ENCODE data around the gene NT5C1B. TPM values are rescaled to one million over a fixed set of nuclear protein-coding genes. Genes with fewer than 3 reads are reported as not detected.
A peak's percentile ranks its signal among the peaks of the same experiment; 100 is the strongest.

Gene NT5C1B
- total RNA-seq, 1 experiment from 2014 or later, result not detected

DNA sequence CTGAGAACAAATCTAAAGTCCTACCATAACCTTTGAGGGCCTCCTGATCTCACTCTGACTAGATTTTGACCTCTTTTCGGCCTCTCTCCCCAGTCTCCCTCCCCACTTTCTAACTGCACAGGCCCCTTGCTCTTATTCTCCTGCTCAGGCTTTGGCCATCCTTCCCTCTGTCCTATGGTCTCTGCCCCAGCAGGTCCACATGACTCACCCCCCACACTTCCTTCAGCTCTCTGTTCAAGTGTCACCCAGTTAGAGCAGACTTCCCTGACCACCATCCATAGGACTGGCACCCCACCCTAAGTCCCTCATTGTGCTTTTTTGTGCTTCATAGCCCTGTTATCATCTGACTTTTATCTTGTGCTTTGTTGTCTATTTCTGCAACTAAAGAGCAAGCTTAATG is 41.2 kb upstream of the NT5C1B start:
- ChIA-PET POLR2A (no interaction called here), CTCF (interaction anchor here (0.5 to 0.7 kb wide), 2 partner anchors 11 to 106 kb away, joined by 3 read pairs; no protein-coding TSS in a partner anchor)
- TF ChIP-seq, protein P1, sequence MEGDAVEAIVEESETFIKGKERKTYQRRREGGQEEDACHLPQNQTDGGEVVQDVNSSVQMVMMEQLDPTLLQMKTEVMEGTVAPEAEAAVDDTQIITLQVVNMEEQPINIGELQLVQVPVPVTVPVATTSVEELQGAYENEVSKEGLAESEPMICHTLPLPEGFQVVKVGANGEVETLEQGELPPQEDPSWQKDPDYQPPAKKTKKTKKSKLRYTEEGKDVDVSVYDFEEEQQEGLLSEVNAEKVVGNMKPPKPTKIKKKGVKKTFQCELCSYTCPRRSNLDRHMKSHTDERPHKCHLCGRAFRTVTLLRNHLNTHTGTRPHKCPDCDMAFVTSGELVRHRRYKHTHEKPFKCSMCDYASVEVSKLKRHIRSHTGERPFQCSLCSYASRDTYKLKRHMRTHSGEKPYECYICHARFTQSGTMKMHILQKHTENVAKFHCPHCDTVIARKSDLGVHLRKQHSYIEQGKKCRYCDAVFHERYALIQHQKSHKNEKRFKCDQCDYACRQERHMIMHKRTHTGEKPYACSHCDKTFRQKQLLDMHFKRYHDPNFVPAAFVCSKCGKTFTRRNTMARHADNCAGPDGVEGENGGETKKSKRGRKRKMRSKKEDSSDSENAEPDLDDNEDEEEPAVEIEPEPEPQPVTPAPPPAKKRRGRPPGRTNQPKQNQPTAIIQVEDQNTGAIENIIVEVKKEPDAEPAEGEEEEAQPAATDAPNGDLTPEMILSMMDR (IDR thresholded peaks at IDR 0.05; ENCODE audit: unreplicated experiment), result no peak
- Mint-ChIP-seq H3K36me3 (ENCODE audit: insufficient read depth, unreplicated experiment) (no peaks in the 10 kb centered on the region), H3K9me3 (ENCODE audit: unreplicated experiment) (peaks cover 10% of the 10 kb centered on the region), H3K27me3 (ENCODE audit: insufficient read depth, unreplicated experiment) (no peaks in the 10 kb centered on the region), H3K4me1 (ENCODE audit: insufficient read depth, unreplicated experiment) (peaks cover 21% of the 10 kb centered on the region), H3K27ac (ENCODE audit: low read depth, unreplicated experiment) (peak overlapping the region; percentile 24), H3K4me3 (ENCODE audit: unreplicated experiment) (no peak overlapping the region)
- no TSS peak for BruUV-seq (replicated peaks)
- no peak for DNase-seq (ENCODE audit: unreplicated experiment)
- intact Hi-C loops (cut with micrococcal nuclease), result no loop called here

- POLR2A ChIA-PET, result no interaction called here
- DNase-seq (ENCODE audit: unreplicated experiment), result peak; percentile 29
Observed at GRCh38 chr2:18630101-18630500, 40.7 kb upstream of the NT5C1B start.

GRCh38 chr2:18626958-18627650 is 37.7 kb upstream of the NT5C1B start:
- CTCF ChIA-PET, result interaction anchor here (1.0 kb wide), 1 partner anchor 9 kb away, joined by 3 read pairs; no protein-coding TSS in a partner anchor

More at GRCh38 chr2:18630101-18630500, 40.7 kb upstream of the NT5C1B start:
- Mint-ChIP-seq H3K27me3 (ENCODE audit: insufficient read depth, unreplicated experiment) (no peaks in the 10 kb centered on the region), H3K36me3 (ENCODE audit: insufficient read depth, unreplicated experiment) (no peaks in the 10 kb centered on the region), H3K27ac (ENCODE audit: low read depth, unreplicated experiment) (peak overlapping the region; percentile 24), H3K4me1 (ENCODE audit: insufficient read depth, unreplicated experiment) (peaks cover 21% of the 10 kb centered on the region), H3K4me3 (ENCODE audit: unreplicated experiment) (no peak overlapping the region), H3K9me3 (ENCODE audit: unreplicated experiment) (peaks cover 10% of the 10 kb centered on the region)
- BruUV-seq (replicated peaks), result no TSS peak
- CTCF ChIA-PET, result interaction anchor here (0.5 kb wide), 1 partner anchor 106 kb away, joined by 3 read pairs; no protein-coding TSS in a partner anchor
- intact Hi-C loops (cut with micrococcal nuclease), result no loop called here
- TF ChIP-seq, protein P1 (IDR thresholded peaks at IDR 0.05; ENCODE audit: unreplicated experiment), result no peak

DNA sequence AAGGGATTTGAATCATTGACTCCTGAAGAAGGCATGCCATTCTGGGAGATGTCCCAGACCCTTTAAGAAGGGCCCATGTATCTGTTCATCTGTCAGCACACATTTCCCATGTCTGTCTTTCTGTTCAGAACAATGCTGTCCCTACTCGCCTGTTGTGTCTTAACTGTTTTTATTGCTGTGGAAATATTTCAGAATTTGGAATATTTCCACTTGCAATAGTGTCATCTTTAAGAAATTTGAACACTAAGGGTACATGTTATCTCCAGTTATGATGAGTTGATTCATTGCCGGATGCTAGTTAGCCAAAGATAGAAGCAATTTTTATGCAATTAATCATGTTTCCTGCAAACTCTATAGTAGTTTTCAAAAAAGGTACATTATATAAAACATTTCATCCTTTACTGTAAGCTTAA is 36.9 kb upstream of the NT5C1B start:
- Mint-ChIP-seq H3K27me3 (ENCODE audit: insufficient read depth, unreplicated experiment) (no peaks in the 10 kb centered on the region), H3K4me1 (ENCODE audit: insufficient read depth, unreplicated experiment) (peaks cover 26% of the 10 kb centered on the region), H3K36me3 (ENCODE audit: insufficient read depth, unreplicated experiment) (no peaks in the 10 kb centered on the region), H3K27ac (ENCODE audit: low read depth, unreplicated experiment) (peak overlapping the region; percentile 22), H3K4me3 (ENCODE audit: unreplicated experiment) (no peak overlapping the region), H3K9me3 (ENCODE audit: unreplicated experiment) (no peaks in the 10 kb centered on the region)
- peak; percentile 47 for DNase-seq (ENCODE audit: unreplicated experiment)
- ChIA-PET POLR2A (no interaction called here), CTCF (interaction anchor here (1.1 kb wide), 1 partner anchor 91 kb away, joined by 3 read pairs; no protein-coding TSS in a partner anchor)
- intact Hi-C loops (cut with micrococcal nuclease), result loop anchor here (10.0 kb wide), 1 partner anchor 89 kb away; no protein-coding TSS in a partner anchor
- TF ChIP-seq, protein P1 (IDR thresholded peaks at IDR 0.05; ENCODE audit: unreplicated experiment), result no peak
- BruUV-seq (replicated peaks), result no TSS peak

More at GRCh38 chr2:18626958-18627650, 37.7 kb upstream of the NT5C1B start:
- intact Hi-C loops (cut with micrococcal nuclease), result loop anchor here (10.0 kb wide), 1 partner anchor 88 kb away; no protein-coding TSS in a partner anchor
- no peaks in the 10 kb centered on the region for H3K27me3 Mint-ChIP-seq (ENCODE audit: insufficient read depth, unreplicated experiment)
- peaks cover 29% of the 10 kb centered on the region for H3K4me1 Mint-ChIP-seq (ENCODE audit: insufficient read depth, unreplicated experiment)
- no peak overlapping the region for H3K4me3 Mint-ChIP-seq (ENCODE audit: unreplicated experiment)
- POLR2A ChIA-PET, result no interaction called here
- no TSS peak for BruUV-seq (replicated peaks)
- H3K36me3 Mint-ChIP-seq (ENCODE audit: insufficient read depth, unreplicated experiment), result no peaks in the 10 kb centered on the region
- DNase-seq (ENCODE audit: unreplicated experiment), result no peak
- peaks cover 6% of the 10 kb centered on the region for H3K9me3 Mint-ChIP-seq (ENCODE audit: unreplicated experiment)
- TF ChIP-seq, protein P1 (IDR thresholded peaks at IDR 0.05; ENCODE audit: unreplicated experiment), result no peak
- no peak overlapping the region for H3K27ac Mint-ChIP-seq (ENCODE audit: low read depth, unreplicated experiment)
